Measurements from ENCODE around the gene ARVCF.
A peak's percentile ranks its signal among the peaks of the same experiment; 100 is the strongest.

Gene ARVCF

GRCh38 chr22:20016734-20017621, at the start of gene ARVCF:
Gene ARVCF (minus strand): TSS chr22:20016823. CDS start chr22:19990794, 26,029 bp downstream.
- DNase-seq, result peak; percentile 96

DNA sequence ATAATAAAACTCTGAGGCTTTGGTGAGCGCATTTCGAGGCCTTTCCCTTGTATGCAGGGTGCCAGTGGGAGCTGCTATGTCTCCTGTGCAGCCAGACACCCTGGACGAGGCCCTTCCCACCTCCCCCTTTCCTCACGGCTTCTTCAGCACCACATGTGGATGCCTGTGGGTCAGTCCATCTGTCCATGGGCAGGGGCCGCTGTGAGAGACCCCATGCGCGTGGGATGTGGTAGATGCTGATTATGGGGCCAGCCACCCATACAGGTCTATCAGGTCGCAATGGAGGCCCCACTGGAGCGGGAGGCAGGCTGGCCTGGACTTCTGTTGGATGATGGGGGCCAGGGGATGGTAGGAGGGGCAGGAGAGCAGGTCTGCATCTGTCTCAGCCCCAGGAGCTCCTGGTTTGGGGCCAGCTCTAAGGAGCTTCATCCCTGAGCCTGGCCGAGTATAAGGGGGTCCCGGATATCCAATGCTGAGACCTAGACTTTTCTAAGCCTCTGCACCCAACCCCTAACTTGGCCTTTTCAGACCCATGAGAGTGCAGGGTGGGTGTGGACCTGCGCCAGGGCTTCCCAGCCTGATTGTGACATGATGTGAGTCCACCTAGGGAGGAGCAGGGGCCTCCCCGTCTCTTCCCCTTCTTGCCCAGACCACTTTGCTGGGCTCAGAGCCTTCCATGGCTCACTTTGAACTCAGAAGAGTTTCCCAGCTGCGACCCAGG, 49.4 kb upstream of the ARVCF start:
- DNase-seq, result no peak

DNA sequence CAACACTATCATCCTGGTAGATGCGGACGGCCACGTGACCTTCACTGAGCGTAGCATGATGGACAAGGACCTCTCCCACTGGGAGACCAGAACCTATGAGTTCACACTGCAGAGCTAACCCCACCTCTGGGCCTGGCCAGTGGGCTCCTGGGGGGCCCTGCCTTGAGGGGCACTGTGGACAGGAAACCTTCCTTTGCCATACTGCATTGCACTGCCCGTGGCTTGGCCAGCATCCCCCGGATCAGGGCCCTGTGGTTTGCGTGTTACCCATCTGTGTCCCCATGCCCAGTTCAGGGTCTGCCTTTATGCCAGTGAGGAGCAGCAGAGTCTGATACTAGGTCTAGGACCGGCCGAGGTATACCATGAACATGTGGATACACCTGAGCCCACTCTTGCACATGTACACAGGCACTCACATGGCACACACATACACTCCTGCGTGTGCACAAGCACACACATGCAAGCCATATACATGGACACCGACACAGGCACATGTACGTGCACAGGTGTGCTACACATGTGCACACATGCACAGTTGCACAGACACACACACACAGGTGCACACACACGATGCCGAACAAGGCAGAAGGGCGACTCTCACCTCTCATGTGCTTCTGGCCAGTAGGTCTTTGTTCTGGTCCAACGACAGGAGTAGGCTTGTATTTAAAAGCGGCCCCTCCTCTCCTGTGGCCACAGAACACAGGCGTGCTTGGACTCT, 48.1 kb upstream of the ARVCF start:
- DNase-seq, result no peak

GRCh38 chr22:20064140-20064480, 47.5 kb upstream of the ARVCF start:
- no peak for DNase-seq

DNA sequence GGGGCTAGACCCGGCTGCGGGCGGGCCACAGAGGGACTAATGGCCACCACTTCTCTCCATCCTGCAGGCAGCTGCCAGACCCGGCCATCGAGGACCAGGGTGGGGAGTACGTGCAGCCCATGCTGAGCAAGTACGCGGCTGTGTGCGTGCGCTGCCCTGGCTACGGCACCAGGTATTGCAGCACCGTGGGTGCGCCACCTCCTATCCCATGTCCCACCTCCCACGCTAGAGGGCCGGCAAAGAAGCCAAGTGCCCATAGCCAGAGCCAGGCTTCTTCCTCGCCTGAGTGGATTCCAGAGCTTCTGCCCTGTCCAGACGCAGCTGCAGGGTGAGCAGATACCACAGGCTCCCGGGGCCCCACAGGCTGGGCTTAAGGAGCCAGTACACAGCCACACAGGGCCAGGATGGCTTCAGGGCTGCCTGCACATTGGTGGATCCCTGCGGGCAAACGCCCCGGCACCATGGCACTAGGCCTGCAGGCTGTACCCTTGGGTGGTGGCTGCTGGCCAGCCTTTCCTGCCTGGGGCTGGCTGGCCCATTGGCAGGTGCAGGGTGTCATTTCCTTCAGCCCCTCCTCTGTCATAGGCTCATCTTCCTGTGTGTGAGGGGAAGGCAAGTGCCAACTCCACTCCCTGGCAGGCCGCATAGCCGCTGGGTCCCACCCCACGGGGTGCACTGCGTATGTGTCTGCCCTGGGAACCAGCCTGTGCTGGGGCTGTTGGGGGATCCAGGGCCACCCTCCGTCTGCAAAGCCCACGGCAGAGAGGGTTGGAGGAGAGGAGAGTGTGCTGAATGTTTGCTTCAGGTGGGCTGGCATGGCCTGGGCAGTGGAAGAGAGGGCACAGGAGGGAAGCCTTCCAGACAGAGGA, 46.9 kb upstream of the ARVCF start:
- DNase-seq, result no peak

- no peak for DNase-seq
Observed at GRCh38 chr22:20062766-20063083, 46.1 kb upstream of the ARVCF start.

GRCh38 chr22:20062043-20062765, 45.6 kb upstream of the ARVCF start:
- DNase-seq, result no peak

GRCh38 chr22:20061481-20061861, 44.8 kb upstream of the ARVCF start:
- DNase-seq, result no peak

DNA sequence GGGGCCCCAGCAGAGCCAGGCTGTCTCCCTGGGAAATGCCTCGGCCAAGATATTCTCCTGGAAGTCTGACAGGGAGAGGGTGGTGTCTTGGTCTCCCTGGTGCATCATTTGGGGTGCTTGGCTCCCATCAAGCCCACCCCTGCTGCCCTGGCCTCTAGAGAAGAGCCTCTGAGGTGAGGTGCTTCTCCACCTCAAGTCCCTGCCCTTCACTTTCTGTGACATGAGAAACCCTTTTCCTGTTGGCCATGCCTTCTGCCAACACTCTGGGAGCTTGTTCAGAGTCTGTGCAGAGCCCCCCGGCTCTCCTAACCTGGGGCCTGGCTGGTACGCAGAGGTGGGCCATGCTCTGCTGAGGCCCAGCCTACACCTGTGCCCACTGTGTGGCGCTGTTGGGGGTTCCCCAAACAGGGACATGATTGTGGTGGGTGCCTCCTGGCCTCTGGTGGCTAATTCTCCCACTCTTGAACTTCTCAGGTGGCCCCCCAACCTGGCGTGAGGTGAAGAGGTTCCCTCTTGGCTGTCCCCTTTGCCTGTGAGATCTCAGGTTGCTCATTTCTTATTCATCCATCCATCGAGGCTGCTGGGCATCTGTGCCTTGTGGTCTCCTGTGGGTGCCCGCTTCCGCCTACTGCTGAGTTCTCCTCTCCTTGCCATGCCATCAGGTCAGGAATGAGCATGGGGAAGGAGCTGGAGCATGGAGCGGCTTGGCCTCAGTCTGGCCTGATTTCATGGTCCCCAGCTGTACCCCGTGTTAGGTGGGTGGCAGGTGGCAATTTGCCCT, 44.3 kb upstream of the ARVCF start:
- DNase-seq, result no peak

GRCh38 chr22:20058989-20059770, 42.6 kb upstream of the ARVCF start:
- DNase-seq, result no peak

DNA sequence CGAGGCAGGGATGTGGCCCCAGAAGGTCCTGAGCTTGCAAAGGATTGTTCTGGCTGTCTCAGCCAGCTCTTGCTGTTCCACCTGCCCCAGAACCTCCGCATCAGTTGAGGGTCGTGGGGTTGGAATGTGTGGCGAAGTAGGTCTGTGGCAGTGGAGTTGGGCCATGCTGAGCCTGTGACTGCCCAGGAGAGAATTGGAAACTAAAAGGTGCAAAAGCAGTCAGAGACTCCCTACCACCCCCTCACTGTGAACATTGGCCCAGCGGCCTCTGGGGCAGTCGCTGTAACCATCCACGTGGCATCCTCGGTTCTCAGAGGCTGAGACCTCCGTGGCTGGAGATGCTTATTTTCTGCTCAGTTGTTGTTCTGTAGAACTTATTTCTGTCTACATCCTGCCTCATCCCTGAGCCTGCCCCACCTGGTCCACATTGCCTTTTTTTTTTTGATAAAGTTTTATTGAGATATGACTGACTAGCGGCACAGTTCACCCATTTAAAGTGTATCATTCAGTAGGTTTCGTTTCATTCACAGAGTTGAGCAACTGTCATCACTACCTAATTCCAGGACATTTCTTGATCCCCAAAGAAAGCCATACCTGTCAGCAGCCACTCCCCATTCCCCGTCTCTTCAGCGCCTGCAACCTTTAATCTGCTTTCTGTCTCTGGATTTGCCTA, 41.1 kb upstream of the ARVCF start:
- DNase-seq, result no peak

- DNase-seq, result no peak
Observed at GRCh38 chr22:20056696-20057386, 40.2 kb upstream of the ARVCF start.

GRCh38 chr22:20056161-20056560, 39.5 kb upstream of the ARVCF start:
- no peak for DNase-seq

DNA sequence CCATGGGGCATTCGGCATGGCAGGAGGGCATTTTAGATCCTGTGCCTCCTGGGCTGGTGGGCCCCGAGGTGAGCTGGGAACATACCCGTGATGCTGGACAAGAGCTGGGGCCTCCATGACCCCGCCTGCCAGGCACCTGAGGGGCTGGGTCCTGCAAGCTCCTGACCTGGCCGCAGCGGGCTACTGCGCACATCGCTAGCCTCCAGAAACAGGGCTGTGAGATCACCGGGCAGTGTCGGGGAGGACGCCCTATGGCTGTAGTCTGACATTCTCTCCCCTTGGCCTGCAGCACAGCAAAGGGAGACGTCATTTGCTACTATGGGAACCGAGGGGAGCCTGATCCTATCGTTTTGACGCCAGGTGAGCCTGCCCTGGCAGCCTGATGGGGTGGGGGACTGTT, 39.0 kb upstream of the ARVCF start:
- no peak for DNase-seq

DNA sequence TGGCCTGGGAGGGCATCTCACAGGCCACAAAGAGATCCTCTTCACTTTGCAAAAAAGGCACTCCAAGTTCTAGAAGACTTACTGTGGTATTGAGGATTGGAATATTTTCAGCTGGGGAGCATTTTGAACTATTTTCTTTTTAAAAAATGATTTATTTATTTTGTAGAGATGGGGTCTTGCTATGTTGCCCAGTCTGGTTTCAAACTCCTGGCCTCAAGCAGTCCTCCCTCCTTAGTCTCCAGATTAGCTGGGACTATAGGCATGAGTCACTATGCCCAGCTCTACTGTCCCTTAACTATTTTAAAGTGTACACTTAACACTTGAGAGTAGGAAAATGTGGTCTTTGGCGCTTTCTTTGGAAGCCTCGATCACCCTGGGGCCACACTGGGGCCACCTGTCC, 38.5 kb upstream of the ARVCF start:
- DNase-seq, result no peak

- no peak for DNase-seq
Observed at GRCh38 chr22:20054485-20054884, 37.9 kb upstream of the ARVCF start.

DNA sequence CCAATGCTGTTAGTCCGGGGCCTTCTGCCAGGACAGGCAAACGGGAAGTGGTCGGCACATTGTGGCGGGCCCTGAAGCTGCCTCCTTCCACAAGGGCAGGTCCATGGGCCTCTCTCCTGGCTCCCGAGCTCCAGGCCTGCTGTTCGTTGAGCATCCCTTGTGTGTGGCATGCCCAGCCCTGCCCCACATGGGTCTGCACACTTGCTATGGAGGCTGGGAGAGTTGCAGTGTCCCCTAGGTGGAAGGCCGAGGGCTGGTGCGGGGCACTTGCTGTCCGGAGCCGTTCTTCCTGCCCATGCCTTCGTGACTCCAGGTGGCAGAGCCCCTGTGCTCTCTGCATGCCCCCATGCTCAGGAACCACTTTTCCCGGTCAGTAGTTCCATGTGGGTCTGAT, 37.4 kb upstream of the ARVCF start:
- DNase-seq, result no peak

- no peak for DNase-seq
Observed at GRCh38 chr22:20053407-20054033, 36.9 kb upstream of the ARVCF start.

Data from retina (tissue), 1 donor.